GM23338 (cell line): ENCODE measurements around the gene POU3F3.

Source experiments
- EZH2 ChIP-seq: fragments of 200-600 bp; sonication (generic); IDR thresholded peaks from one replicate; pipeline ENCODE4 v1.8.0; 2017; ENCODE audit warnings: antibody characterized with exemption, mild to moderate bottlenecking, low read depth; ENCODE audit not compliant: unreplicated experiment
- POLR2AphosphoS5 ChIP-seq: IDR thresholded peaks from 2 replicates; pipeline ENCODE4 v1.6.1; 2016; ENCODE audit warnings: antibody characterized with exemption, low read depth
- ZNF331 ChIP-seq: fragments of 250-450 bp; sonication (Bioruptor Pico); IDR thresholded peaks from 2 replicates; pipeline ENCODE4 v1.5.0; 2020; ENCODE audit warnings: low read depth, mild to moderate bottlenecking, moderate library complexity
- TF ChIP-seq, protein P1 (sequence below), 2 experiments: fragments of 200-600 bp in 1 of 2; sonication (generic) in 1 of 2; conservative IDR thresholded peaks; 2 replicates each; pipeline versions ENCODE4 v1.5.1 to v1.6.1; 2016 to 2017; ENCODE audit warnings: antibody characterized with exemption in 2 of 2, low read depth in 2 of 2, mild to moderate bottlenecking in 2 of 2, moderate library complexity in 1 of 2

DNA sequence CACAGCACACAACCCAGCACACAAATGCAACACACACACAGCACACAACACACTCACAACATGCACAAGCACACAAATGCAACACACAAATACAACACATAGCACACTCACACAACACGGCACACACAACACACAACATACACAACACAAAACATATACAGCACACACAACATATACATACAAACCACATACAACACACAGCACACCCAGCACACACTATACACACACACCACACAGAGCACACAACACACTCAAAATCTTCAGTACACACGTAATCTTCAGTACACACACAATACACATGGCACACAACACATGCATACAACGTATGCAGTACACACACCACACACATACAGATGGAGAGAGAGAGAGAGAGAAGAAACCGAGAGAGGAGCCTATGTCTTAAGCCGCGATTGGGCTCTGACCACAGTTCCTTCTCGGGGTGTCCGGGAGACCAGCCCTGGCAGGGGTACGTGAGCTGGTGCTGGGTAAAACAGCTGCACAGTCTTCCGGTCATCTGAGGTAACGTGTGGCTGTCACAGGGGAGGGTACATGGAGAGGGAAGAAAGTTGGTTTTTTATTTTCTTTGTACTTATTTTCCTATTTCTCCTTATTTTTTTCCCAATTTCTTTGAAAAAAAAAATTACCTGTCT is 25.1 kb downstream of the POU3F3 start:
- TF ChIP-seq, protein P1, sequence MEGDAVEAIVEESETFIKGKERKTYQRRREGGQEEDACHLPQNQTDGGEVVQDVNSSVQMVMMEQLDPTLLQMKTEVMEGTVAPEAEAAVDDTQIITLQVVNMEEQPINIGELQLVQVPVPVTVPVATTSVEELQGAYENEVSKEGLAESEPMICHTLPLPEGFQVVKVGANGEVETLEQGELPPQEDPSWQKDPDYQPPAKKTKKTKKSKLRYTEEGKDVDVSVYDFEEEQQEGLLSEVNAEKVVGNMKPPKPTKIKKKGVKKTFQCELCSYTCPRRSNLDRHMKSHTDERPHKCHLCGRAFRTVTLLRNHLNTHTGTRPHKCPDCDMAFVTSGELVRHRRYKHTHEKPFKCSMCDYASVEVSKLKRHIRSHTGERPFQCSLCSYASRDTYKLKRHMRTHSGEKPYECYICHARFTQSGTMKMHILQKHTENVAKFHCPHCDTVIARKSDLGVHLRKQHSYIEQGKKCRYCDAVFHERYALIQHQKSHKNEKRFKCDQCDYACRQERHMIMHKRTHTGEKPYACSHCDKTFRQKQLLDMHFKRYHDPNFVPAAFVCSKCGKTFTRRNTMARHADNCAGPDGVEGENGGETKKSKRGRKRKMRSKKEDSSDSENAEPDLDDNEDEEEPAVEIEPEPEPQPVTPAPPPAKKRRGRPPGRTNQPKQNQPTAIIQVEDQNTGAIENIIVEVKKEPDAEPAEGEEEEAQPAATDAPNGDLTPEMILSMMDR (conservative IDR thresholded peaks at IDR 0.05; ENCODE audit: low read depth in 2 of 2): no peak
- TF ChIP-seq ZNF331 (CRISPR knock-in tag): no peak
- TF ChIP-seq EZH2: no peak
- no peak for TF ChIP-seq POLR2AphosphoS5
